ENCODE measurements around the gene WDR7.

DNA sequence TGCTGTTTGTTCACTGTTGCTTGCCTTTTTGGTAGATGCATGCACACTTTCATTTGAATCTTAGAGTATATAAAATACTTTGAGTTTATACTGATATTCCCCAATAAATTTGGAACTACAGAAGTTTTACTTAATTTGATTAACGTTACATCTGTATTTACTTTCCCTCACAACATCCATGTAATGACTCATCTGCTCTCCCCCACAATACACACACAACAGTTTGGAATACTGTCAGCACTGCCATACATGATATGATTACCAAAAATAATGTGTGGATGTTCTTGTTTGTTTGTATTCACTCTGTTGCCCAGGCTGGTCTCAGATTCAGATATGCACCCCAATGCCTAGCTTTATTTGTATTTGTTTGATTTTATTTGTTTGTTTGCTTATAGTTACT lies 144.2 kb downstream of the WDR7 start:
- TF ChIP-seq SIRT6 (IDR thresholded peaks at IDR 0.05; ENCODE audit: low read depth, low read length) = no peak
- TF ChIP-seq MAZ (CRISPR knock-in tag; conservative IDR thresholded peaks at IDR 0.05 in 1 of 2, IDR thresholded peaks at IDR 0.05 in 1 of 2) = no peak
- TF ChIP-seq, protein P1, sequence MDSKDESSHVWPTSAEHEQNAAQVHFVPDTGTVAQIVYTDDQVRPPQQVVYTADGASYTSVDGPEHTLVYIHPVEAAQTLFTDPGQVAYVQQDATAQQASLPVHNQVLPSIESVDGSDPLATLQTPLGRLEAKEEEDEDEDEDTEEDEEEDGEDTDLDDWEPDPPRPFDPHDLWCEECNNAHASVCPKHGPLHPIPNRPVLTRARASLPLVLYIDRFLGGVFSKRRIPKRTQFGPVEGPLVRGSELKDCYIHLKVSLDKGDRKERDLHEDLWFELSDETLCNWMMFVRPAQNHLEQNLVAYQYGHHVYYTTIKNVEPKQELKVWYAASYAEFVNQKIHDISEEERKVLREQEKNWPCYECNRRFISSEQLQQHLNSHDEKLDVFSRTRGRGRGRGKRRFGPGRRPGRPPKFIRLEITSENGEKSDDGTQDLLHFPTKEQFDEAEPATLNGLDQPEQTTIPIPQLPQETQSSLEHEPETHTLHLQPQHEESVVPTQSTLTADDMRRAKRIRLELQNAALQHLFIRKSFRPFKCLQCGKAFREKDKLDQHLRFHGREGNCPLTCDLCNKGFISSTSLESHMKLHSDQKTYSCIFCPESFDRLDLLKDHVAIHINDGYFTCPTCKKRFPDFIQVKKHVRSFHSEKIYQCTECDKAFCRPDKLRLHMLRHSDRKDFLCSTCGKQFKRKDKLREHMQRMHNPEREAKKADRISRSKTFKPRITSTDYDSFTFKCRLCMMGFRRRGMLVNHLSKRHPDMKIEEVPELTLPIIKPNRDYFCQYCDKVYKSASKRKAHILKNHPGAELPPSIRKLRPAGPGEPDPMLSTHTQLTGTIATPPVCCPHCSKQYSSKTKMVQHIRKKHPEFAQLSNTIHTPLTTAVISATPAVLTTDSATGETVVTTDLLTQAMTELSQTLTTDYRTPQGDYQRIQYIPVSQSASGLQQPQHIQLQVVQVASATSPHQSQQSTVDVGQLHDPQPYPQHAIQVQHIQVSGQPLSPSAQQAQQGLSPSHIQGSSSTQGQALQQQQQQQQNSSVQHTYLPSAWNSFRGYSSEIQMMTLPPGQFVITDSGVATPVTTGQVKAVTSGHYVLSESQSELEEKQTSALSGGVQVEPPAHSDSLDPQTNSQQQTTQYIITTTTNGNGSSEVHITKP (IDR thresholded peaks at IDR 0.05; ENCODE audit: partially characterized antibody) = no peak
- TF ChIP-seq YY1 (IDR thresholded peaks at IDR 0.05; ENCODE audit: borderline replicate concordance in 1 of 3, control insufficient read depth in 1 of 3, extremely low read depth in 1 of 3, insufficient read depth in 3 of 3, insufficient read length in 1 of 3, insufficient replicate concordance in 2 of 3, low read depth in 1 of 3, low read length in 2 of 3) = no peak
- no peak for TF ChIP-seq RAD21 (CRISPR knock-in tag; conservative IDR thresholded peaks at IDR 0.05 in 1 of 2, IDR thresholded peaks at IDR 0.05 in 1 of 2)
- TF ChIP-seq EZH2 (IDR thresholded peaks at IDR 0.05; ENCODE audit: borderline replicate concordance, low read depth, low read length) = no peak
- TF ChIP-seq GTF3C2 (IDR thresholded peaks at IDR 0.05; ENCODE audit: borderline replicate concordance, extremely low read depth, insufficient read length) = no peak
- no peak for TF ChIP-seq CTCF (IDR thresholded peaks at IDR 0.05 in 2 of 3, conservative IDR thresholded peaks at IDR 0.05 in 1 of 3; ENCODE audit: insufficient read depth in 2 of 3, low read depth in 1 of 3, low read length in 3 of 3)

Data from K562 (cell line).